HUDEP-2 (cell line): Measurements from ENCODE around the gene BBLN.

Experiments
- DNase-seq, 76 experiments: peaks; one replicate each; lab custom pipeline; 2025; ENCODE audit not compliant: unreplicated experiment in 76 of 76; lab: John Stamatoyannopoulos, UW

BBLN gene

DNA sequence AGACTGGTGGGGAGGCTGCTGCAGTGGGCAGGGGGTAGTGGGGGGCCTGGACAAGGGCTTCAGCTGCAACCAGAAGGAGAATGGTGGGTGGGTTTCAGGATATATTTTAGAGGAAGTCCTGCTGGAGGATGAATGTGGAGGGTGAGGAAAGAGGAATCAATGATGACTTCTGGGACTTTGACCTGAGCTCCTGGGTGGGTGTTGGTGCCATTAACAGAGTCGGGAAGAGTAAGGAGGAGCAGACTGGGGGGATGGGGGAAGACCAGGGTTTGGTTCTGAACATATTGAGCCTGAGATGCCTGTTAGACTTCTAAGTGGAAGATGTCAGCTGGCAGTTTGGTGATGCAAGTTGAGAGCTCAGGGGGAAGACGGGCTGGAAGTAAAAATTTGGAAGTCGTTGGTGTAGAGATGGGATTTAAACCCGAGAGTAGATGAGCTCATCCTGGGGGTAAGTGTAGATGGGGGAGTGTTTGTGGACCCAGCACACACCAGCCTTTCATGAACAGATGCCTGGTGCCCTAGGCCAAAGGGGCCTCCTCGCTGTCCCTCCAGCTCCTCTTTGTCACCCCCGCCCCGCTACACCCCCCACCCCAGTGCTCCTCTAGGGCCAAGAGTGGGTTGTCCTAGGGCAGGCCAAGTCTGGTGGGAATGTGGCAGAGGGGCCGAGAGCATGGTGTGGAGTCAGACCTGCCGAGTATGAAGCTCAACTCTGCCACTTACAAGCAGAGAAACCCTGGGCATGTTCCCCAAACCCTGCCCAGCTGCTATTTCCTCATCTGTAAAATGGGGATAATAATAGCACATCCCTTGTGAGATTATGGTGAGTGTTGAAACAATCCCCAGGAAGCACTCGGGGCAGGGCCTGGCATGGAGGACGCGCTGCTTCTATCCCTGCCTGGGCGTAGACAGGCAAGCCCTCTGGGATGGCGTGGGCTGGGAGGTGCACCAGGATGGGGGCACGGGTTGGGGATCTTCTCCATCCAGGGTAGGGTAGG is 47.1 kb downstream of the BBLN start:
- DNase-seq: no peak

DNA sequence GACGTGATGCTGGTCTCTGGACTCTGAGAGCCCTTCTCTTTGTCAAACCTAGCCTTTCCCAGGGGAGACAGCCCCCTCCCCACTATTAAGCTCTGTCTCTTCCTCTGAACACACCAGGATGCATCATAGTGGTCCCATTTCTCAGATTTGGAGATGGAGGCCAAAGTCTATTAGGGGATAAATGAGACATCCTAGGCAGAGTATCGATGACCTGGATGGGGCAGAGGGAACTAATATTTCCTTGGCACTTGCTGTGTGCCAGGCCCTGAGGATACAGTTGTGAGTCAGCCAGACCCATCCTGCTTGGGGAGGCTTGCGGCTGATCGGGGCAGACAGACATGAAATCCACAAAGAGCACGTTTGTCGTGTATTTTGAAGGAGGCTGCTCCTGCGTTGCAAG is 48.3 kb downstream of the BBLN start:
- DNase-seq: no peak

DNA sequence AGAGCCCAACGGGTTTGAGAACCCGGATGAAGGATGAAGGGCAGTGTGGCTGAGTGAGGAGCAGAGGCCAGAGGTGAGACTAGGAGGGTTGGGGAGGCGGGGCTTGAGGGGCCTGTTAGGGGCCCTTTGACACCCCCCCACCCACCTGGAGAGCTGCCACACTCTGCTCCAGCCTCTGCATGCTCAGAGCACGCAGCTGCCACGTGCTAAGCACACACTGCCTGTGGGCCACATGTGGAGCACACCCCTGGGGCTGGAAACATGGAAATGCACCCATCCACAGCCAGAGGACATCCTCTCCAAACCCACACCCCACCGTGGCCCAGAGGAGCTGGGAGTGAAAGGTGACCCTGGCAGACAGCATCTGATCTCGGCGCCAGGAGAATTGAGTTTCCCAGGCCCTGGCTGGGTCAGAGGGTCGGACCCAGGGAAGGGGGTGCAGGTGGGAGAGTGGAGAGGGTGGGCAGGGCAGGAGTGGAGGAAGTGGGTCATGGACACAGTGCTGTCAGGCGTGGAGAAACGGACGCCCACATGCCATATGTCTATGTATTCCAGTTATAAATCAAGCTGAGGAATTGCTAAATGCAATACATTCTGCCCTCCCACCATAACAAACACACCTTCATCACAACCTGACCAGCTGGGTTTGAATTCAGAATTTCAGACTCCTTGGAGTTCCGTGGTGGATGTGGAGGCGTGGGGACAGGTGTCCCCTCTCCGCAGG is 49.0 kb downstream of the BBLN start:
- DNase-seq: no peak

DNA sequence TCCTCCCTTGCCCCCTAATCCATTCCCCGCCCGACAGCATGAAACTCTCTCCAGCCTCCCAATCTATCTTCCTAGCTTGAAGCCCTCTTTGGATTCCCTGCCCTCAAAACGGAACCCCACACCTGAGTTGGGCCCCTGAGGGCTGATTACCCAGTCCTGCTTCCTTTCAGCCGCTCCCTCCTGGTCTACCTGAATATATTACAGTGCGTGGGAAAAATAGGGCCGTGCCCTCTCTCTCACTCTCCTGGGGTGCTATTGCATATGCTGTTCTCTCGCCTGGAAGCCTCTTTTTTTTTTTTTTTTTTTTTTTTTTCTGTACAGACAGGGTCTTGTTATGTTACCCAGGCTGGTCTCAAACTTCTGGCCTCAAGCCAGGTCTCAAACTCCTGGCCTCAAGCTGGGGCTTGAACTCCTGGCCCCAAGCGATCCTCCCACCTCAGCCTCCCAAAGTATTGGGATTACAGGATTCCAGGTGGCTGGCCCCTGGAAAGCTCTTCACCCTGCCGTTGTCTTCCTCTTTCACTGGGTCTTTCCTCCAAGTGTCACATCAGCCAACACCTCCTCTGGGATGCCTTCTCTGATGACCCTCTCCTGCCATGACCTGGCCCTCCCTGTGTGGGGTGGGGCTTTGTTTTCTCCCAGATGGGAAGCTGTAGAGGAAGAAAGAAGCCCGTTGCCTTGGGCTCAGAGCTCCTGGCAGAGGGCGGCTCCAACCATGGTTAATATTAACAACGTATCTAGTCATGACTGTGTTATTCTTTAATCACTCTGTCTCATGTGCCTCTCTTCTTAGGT is 51.3 kb downstream of the BBLN start:
- no peak for DNase-seq

DNA sequence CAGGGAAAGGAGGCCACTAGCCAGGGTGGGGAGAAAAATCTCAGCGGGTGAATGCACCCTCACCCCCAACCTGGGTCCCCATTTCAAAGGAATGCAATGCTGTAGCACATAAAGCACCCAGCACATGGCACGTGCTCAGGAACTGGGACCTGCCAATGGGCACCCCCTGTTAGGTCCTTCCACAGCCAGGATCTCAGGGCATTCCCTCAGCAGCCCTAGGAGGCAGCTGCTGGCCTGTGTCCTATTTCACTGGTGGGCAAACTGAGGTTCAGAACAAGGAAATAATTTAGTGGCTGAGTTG is 51.9 kb downstream of the BBLN start:
- DNase-seq: no peak
